IPS-NIHi11 (cell line): Measurements from ENCODE around the gene KRT31.
"Not testable (repeated sequence)": the region's sequence is repeated elsewhere in the genome, so short reads cannot be mapped to it uniquely, and the experiment has no call there.

Source experiments
- DNase-seq: peaks from one replicate; pipeline ENCODE4 v3.0.0; 2012; ENCODE audit warnings: mixed read lengths, low spot score

Gene KRT31

GRCh38 chr17:41417576-41418015 lies 20.2 kb upstream of the KRT31 start:
- DNase-seq: peak; percentile 80

GRCh38 chr17:41417127-41417526 lies 19.7 kb upstream of the KRT31 start:
- no peak for DNase-seq

GRCh38 chr17:41416479-41416878 lies 19.1 kb upstream of the KRT31 start:
- no peak for DNase-seq

DNA sequence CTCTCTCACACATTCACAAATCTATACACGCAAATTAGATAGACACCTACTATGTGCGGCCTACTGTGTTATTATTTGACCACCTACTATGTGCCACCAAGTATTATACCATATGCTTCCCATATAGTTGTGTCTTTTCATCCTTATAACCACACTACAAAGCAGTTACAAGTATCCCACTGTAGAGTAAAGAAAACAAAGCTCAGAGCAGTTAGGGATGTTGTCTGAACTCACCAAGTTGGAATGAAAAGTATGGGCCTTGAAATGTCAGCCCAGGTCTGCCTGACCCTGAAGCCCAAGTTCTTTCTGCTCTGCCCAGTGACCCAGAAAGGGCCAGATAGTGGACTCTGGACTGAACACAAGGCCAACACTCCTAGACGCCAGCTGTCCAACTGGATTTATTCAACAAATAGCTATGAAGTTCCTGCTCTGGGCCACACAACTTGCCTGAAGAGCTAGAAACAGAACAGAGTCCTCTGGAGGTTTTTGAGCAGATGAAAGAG lies 18.5 kb upstream of the KRT31 start:
- DNase-seq: no peak

- DNase-seq: no peak
These were observed 18.0 kb upstream of the KRT31 start for GRCh38 chr17:41415411-41415810.

DNA sequence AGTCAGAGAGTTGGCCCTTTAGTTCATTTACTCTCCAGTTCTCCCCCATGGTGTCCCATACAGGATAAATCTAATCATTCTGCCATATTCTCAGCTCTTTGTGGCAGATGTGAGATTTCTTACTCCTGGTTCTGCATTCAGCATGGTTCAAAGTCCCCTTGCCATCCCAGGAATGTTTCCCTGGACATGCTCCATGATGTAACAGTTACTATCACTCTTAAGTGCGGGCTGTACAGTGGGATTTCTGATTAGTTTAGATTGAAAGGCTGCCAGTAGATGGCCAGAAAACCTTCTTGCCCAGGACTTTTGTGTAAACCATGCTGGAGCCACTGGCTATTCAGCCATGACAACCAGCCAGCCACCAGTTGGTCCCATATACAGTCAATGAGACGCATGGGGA lies 16.6 kb upstream of the KRT31 start:
- DNase-seq: no peak

DNA sequence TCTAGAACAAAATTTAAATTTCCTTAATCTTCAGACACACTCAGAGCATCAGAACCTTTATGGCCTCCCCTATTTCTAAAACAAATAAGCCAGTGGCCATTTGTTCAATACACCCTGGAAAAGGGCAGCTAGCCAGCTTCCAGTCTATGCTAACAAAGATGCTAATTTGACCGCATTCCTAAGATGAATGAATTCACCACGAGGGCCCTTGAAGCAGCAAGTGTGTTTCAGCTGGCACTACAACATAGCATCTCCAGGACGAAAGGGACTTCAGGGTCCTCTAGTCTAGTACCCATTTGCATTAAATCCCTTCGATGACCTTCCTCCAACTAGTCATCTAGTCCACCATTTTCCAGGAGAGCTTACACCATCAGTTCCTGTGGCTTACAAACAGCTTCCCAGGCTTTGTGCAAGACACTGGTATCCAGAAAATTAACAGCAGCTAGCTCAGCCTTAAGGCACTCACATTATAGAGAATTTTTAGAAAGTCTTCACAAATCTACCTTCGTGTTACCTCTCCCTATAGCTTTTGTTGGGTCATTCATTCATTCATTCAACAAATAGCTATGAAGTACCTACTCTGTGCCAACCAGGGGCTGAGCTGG lies 16.0 kb upstream of the KRT31 start:
- DNase-seq: peak; percentile 57

DNA sequence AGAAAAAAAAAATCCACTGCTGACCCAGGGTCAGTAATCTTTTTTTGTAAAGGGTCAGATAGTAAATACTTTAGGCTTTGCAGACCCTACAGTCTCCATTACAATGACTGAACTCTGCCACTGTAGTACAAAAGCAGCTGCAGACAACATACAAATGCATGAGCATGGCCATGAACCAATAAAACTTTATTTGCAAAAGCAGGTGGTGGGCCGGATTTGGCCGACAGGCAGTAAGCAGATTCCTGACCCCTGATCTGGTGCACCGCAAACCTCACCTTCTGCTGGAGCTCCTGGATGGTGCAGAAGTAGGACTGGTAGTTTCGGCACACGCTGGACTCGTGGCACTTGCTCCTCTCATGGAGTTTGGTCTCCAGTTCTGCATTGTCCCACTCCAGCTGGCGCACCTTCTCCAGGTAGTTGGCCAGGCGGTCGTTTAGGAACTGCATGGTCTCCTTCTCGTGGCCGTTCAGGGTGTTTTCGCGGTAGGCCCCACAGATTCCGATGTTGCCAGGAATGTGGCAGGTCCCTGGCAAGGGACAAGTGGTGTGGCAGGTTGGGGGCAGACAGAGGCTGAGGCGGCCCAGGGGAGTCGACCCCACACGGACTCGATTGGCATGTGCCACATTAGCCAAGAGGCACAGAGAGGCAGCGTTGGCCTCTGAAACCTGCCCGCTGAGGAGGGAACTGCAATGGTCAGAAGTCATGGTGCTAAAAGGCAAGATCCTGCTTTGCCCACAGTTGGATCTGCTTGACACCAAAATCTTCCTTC lies 13.8 kb upstream of the KRT31 start:
- DNase-seq: no peak

DNA sequence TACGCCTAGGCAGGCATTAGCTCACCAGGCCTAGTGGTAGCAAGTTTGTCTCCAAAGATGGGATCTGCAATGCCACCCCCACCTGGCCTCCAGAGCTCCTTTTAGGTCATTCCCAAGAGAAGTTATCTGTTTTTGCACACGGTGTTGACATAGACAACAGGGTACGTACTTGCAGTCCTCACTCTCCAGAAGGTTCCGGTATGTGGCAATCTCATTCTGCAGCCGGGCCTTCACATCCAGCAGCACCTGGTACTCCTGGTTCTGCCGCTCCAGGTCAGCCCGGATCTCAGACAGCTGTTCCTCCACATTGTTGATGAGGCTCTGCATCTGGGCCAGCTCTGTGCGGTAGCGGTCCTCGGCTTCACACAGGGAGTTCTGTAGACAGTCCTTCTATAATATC lies 9.8 kb upstream of the KRT31 start:
- DNase-seq: no peak

GRCh38 chr17:41406205-41406604 lies 8.8 kb upstream of the KRT31 start:
- peak; percentile 33 for DNase-seq

- no peak for DNase-seq
These were observed 6.7 kb upstream of the KRT31 start for GRCh38 chr17:41404024-41404671.

DNA sequence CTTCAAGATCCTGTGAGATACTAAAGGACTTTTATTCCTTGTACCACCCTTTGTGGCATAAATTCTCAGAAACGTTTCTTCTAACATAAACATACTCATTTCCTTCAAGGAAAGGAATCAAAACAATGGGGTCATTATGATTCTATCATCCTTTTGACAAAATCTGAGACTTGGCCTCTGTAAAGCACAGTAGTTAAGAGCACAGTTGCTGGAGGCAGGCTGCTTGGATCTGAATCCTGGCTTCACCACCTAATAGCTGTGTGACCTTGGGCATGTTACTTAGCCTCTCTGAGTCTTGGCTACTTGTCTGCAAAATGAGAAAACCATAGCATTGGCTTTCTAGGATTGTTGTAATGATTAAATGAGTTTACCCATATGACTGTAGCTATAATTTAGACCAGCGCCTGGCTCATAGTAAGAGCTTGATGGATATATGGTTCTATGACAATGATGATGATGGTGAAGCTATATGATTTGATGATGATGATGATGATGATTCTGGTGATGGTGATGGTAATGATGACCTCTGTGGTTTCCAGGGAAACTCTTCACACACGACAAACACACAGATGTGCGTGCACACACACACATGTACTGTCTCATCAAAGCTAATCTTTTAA lies 6.1 kb upstream of the KRT31 start:
- DNase-seq: no peak

DNA sequence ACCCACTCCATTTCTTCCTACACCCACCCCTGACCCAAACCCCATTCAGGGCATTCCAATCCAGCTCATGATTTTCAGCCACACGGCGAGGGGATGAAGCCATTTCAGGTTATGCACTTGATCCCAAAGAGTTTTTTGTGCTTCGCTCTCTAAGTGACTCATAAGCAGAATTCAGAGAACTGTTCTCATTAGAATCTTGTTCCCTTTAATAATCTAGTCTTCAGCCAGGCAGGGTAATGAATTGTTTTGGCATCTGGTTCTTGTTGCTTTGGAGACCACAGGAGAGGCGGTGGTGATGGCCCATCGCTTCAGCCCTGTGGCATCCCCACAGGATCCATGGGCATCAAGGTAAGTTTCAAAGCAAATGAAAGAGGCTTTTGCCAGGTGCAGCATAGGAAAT lies 4.8 kb upstream of the KRT31 start:
- DNase-seq: no peak

GRCh38 chr17:41396340-41396739 lies 1.1 kb downstream of the KRT31 start:
- no peak for DNase-seq

- DNase-seq: no peak
These were observed 1.8 kb downstream of the KRT31 start for GRCh38 chr17:41395611-41396010.

- not testable (repeated sequence) for DNase-seq
These were observed 2.4 kb downstream of the KRT31 start for GRCh38 chr17:41395044-41395443.

DNA sequence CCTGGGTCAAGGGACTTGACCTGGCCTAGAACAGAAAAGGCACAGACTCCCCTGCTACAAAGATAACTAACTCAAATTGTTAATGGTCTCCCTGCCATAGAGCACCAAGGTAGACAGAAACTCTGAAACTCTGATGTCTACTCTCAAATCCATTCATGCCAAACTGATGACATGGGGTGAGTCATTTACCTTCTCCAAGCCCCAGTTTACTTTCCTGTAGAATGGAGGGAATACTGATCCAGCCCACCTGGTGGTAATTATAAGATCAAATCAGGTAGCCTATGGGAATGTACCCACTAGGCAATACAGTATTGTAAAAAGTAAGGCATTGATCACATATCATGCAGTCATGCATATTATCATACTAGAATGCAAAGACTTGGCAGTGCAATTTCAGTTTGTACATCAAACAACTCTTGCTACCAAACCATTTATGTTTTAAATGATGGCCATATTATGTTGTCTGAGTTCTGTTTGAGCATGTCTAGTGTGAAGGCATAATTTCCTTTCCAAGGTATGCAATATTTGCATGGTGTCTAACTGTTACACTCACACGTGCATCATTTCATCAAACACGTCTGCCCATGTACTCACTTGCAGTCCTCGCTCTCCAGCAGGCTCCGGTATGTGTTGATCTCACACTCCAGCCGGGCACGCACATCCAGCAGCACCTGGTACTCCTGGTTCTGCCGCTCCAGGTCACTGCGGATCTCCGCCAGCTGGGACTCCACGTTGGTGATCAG lies 3.0 kb downstream of the KRT31 start:
- DNase-seq: no peak

DNA sequence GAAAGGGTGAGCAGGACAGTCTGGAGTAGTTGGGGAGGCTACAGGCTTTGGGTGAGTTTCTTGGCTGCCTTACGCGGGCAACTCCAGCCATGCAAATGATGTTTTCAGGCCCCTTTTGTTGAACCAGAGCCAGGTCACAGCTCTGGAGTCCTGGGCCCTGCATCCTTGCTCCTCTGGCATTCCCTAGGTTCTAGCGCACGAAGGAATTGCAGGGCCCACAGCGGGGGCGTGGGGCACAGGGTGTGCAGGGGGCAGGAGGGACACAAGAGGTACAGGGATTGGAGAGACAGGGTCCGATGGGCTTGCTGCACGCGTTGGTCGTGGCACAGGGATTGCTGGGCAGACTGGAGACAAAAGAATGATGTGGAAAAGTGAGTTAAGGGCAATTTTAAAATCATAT lies 3.6 kb downstream of the KRT31 start:
- DNase-seq: no peak

GRCh38 chr17:41393294-41393693 lies 4.1 kb downstream of the KRT31 start:
- no peak for DNase-seq

DNA sequence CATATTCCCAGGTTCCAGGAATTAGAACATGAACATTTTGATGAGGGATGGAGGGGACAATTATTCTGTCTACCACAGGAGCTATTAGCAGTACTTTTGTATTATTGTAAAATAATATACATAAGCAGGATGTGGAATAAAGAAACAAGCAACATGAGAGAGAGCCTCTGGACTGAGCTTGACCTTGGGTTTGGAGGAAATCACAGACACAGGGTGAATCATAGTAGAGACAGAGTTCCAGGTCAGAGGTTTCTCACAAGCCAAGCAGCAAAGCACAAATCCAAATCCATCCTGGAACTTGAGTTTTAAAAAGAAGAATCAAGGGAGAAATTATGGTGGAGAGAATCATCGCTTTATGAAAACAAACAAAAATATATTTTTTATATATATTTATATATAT lies 5.1 kb downstream of the KRT31 start:
- DNase-seq: no peak

DNA sequence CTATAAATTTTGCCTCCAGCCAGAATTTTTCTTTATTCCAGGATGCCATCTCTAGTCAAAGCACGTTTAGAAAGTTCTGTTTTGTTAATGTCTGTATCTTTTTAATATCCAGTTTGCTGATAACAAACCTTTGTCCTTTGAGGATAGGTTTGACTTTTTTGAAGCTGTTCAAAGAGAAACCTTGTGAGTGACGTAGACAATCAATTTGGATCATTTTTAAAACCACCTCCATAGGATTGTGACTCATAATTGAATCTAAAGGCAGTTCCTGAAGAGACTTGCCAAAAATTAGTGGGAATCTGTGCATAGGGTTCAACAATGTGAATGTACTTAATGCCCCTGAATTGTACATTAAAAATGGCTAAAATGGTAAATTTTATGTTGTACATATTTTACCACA lies 5.9 kb downstream of the KRT31 start:
- no peak for DNase-seq

DNA sequence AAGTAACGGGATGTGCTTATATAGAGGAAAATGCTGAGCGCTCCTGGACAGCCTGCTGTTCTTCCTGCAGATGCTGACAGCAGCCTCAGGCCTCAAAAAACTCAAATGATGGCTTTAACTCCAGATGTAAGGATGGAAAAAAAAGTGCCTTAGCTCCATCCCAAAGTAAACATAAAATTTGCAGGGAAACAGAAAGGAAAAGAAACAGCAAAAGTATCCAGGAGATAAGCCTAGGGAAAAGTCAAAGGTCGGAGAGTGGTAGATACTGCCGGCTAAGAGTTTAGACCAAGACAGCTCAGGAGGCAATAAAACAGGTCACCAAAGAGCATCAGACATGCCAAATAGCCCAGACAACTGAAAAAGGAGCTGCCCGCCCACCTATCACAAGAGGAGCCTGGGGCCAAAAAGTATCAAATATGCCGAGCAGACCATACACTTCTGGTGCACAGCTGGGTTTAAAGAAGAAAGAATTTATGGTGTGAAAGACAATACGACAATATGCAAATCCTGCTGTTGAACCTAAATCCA lies 6.9 kb downstream of the KRT31 start:
- no peak for DNase-seq
